ENCODE measurements around the gene SCNN1G.

Gene SCNN1G

DNA sequence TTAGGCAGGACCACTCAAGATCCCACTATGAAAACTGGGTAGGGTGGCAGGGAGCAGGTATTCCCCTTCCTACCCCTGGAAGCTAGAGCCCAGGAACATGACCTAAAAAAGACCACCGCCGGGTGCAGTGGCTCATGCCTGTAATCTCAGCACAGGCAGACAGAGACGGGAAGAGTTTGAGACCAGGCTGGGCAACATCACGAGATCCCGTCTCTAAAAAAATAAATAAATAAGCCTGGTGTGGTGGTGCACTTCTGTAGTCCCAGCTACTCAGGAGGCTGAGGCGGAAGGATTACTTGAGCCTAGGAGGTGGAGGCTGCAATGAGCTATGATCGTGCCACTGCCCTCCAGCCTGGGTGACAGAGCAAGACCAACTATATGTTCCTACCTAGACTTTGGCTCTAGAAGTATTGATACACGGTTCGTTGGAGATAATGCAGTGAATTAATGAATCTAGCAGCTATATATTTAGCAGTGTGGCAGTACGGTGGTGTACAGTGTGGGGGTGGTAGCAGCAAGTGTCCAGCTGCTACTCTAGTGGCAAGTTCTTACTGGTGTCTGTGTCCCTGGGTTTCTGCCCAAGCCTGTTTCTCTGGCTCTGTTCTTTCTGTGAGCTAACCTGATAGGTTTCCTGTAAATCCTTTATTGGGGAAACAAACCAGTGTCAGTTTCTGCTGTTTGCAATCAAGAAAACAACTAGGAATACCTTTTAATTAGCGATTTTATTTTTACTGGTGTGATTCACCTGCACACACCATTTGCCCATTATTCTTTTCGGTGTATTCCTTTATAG is 30.0 kb upstream of the SCNN1G start:
- no peak for DNase-seq

DNA sequence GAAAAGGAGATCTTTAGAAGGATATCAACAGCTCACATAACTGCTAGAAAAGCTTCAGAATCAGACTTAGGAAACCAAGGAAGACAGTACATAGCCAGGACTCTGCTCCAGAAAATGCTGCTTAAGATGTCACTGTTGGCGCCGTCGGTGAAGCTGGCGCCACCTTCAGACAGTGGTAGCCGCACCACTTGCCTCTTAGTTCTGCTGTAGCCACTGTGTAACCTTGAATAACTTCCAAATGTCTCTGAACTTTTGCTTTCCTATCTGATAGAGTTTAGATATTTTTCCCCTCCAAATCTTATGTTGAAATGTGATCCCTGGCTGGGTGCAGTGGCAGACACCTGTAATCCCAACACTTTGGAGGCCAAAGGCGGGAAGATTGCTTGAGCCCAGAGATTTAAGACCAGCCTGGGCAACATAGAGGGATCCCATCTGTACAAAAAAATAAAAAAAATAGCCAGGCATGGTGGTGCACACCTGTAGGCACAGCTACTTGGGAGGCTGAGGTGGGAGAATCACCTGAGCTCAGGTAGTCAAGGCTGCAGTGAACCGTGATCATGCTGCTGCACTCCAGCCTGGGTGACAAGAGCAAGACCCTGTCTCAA is 27.0 kb upstream of the SCNN1G start:
- no peak for DNase-seq

DNA sequence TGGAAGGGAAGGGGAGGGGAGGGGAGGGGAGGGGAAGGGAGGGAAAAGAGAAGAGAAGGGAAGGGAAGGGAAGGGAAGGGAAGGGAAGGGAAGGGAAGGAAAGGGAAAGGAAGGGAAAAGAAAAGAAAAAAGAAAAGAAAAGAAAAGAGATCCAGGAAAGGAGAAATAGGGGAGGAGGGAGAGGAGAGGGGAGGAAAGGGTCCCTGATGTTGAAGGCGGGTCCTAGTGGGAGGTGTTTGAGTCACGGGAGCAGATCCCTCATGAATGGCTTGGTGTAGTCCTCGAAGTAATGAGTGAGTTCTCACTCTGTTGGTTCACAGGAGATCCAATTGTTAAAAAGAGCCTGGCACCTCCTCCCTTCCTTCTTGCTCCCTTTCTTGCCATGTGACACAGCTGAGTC is 26.4 kb upstream of the SCNN1G start:
- DNase-seq: no peak

DNA sequence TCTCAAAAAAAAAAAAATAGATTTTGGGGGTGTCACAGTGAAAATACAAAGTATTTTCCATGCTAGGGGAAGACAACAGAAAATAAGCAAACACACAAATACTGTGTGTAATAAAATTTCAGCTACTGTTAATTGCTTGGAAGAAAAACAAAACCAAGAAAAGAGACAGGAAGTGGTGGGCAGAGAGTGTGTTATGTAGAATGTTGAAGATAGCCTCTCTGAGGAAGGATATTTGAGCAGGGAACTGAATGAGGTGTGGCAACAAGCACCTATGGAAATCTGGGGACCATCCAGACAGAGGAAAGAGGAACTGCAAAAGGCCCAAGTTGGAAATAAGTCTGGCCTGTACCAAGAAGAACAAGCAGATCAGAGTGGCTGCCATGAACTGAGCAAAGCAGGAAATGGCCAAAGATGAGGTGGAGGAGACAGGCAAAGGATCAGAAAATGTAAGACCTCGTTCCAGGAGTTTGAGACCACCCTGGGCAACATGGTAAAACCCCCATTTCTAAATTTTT is 25.5 kb upstream of the SCNN1G start:
- DNase-seq: no peak

DNA sequence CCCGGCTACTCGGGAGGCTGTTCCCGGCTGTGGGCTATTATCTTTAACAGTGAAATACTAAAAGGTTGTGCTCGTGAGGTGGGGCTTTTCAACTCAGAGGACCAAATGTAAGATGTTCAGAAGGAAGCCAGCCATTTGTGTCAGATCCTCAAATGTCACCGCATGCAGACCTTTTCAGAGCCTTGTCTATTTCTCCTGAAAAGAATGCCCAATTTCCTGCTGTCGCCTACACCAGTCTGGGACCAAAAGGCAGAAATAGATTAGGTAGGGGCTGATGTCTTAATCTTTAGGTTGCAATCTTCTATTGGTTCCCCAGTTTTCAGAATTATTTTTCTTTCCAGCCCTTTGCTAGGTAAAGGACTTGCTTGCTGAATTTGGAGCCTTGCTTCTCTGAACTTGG is 24.4 kb upstream of the SCNN1G start:
- no peak for DNase-seq

DNA sequence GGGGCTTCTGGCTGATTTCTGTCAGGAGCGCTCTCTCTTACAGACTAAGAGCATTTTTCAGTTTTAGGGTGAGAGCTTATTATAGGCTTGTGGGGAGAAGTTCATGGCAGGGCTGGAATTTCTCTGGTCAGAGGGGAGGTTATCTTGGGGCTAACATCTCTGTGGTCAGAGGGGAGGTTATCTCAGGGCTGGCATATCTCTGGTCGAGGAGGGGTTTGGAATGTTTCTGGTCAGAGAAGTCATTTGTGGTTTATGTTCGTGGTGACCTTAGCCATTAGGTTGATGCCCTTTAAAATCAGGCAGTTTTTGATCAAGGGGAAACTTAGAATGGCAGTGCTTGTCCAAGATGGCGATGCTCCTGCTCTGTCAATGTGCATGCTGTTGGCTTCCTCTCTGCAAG is 22.5 kb upstream of the SCNN1G start:
- no peak for DNase-seq

DNA sequence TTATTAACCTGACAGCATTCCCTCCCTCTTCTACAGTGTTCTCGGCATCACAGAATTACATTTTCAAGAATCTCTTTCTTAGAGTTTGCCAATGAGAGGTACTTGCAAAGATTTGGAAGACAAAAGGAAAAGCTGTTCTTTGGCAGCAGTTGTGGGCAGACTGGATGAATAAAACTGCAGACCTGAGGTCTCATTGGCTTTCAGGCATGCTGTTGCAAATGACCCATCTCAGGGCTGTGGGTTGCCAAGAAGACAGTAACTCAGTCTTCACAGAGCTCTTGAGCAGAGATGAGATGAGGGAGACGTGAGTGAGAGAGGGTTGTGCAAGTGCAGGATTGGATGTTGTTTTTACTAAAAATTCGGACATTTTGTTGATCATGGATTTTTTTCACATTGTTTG is 22.0 kb upstream of the SCNN1G start:
- DNase-seq: no peak

DNA sequence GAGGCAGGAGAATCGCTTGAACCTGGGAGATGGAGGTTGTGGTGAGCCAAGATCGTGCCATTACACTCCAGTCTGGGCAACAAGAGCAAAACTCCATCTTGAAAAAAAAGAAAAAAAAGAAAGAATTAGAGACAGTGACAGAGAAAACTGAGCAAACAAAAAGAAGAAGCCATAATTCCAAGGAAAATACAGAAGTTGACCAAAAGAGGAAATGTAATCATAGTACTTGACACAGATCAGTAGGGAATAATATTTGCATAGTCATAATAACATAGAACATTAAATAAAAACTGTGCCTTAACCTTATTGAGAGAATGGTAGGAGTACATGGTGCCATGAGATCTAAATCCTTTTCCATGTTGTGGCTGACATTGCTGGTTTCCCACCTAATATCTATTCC is 18.6 kb upstream of the SCNN1G start:
- no peak for DNase-seq

DNA sequence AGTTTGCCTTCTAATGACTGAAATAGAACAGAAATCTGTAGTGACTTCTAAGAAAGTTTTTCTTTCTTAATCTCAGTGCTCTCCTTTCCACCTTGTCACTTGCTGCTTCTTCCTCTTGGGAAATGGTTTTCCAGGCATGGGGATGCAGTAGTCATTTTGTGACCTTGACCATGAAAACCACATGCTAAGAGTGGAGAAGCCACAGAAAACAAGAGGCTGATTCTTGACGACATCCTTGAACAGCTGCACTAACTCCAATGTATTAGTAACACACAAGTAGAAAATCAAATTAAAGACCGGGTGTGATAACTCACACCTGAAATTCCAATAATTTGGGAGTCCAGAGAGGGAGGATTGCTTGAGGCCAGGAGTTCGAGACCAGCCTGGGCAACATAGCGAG is 17.8 kb upstream of the SCNN1G start:
- DNase-seq: no peak

DNA sequence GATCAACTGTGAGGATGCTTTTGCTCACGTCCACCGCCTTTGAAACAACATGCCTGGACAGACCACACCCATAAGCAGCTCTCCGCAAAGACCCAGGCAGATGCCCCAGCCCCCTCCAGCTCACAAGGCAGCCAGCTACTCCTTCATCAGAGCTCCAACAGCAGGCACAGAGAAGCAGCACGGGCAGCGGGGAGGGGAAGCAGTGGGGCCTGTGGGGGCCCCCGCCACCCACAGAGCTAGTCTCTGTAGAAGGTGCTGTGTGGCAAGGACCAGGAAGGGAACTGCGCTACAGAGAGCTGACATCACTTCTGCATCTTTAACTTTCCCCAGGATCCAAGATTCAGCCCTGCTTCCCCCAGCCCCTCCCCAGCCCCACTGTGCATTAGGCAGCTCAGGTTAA is 10.0 kb upstream of the SCNN1G start:
- DNase-seq: no peak

DNA sequence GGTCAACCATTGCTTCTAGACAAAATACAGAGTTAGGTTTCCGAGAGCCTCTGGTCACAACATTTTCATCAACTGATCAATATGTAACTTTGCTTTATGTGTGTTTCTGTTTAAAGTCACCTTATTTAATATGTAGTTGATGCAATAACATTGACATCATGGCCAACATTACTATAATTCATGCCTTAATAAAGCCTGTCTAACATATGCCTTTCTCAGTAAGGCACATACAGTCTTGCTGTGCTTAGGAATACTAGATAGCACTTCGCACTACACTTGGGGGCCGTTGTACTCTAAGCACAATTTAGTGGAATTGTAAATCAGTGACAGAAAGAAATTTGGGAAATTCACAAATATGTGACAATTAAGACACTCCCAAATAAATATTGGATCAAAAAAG is 9.6 kb upstream of the SCNN1G start:
- DNase-seq: no peak

DNA sequence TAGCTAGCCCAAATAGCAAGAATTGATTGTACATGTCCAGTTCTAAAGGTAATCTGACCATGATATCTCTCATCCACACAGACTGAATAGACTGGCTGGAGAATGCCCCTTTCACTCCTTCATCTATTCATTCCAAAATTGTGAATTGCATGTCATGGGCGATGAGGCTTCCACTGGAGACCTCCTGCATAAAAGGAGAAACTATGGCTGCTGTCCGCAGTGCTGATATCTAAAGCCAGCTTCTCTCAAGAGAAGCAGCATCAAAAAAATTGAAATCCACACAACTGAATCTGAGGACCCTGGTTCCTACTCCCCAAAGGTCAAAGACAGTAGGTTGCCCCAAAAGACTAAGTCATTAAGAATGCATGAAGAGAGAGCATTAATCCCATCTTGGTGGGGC is 7.9 kb upstream of the SCNN1G start:
- no peak for DNase-seq

DNA sequence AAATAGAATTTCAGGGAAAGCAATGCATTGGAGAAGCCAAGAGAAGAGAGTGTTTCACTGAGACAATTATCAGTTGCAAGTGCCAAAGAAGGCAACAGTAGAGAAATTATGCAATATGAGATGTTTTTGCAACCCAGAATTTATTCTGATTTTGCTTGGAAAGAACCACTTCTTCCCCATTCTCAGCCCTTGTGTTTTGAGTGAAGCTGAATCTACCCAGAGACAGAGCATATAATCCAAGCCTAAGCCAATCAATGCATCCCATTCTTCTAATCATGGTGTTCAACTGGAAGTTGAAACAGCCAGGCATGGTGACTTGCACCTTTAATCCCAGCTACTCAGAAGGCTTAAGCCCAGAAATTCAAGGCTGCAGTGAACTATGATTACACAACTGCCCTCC is 6.9 kb upstream of the SCNN1G start:
- DNase-seq: no peak

DNA sequence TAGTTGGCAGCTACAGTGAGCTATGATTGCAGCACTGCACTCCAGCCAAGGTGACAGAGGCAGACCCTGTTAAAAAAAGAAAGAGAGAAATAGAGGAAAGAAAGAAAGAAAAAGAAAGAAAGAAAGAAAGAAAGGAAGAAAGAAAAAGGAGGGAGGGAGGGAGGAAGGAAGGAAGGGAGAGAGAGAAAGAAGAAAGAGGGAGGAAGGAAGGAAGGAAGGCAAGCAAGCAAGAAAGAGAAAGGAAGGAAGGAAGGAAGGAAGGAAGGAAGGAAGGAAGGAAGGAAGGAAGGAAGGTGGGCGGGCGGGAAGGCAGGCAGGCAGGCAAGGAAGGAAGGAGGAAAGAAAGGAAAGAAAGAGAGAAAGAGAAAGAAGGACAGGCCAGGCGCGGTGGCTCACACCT is 1.0 kb upstream of the SCNN1G start:
- DNase-seq: no peak

DNA sequence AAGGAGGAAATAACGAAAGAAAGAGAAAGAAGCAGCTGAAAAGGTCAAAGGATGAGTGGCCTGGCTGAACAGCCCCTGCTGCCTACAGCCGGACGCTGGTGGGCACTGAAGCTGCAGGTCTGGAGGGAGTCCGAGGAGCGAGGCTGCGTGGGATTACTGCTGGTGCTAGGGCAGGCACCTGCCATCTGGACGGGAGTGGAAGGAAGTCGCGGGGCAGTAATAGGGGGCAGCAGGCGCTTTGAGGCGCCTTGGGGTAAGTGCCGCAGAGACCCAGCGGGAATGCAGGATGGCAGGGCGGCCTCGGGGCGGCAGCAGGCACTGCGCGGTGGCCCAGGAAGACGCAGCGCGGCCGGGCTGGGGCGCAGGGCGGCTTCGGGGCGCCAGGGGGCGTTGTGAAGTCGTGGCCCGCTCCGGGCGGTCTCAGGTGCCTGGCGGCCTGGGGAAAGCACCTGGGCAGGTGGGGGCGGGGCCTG is 303 bp upstream of the SCNN1G start:
- peak; percentile 34 for DNase-seq

DNA sequence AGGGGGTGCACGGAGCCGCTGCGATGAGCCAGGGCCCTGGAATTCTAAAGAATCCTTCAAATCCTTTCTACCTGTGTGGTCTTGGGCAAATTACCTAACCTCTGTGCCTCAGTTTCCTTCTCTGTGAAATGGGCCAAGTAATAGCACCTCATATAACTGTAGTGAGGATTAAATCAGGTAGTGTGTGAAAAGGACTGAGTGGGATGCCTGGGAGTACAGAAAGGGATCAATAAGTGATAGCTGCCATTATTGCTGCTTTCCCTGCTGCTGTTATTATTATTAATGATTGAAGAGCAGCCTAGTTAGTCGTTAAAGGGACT is 958 bp downstream of the SCNN1G start:
- no peak for DNase-seq

DNA sequence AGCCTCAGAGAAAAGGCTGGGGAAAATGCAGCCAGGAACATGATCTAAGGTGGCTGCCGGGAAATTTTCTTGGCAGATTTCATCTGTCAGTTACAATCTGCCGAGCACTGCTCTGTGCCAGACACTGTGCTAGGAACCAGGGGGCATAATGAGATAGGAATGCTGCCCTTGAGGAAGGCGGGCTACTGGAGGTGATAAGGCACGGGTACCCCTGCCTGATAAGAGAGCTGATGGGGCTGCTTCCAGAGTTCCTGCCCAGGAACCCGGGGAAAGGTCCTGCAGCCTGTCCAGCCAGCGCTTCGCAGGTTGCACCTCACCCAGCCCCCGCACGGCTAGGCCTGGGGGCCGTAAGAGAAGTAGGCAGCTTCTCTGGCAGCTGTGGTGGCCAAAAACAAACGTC is 3.1 kb downstream of the SCNN1G start:
- DNase-seq: no peak

DNA sequence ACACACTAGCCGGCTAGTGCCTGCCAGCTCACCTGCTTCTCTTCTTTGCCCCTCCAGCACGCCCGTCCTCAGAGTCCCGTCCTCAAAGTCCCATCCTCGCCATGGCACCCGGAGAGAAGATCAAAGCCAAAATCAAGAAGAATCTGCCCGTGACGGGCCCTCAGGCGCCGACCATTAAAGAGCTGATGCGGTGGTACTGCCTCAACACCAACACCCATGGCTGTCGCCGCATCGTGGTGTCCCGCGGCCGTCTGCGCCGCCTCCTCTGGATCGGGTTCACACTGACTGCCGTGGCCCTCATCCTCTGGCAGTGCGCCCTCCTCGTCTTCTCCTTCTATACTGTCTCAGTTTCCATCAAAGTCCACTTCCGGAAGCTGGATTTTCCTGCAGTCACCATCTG is 3.6 kb downstream of the SCNN1G start:
- DNase-seq: no peak

DNA sequence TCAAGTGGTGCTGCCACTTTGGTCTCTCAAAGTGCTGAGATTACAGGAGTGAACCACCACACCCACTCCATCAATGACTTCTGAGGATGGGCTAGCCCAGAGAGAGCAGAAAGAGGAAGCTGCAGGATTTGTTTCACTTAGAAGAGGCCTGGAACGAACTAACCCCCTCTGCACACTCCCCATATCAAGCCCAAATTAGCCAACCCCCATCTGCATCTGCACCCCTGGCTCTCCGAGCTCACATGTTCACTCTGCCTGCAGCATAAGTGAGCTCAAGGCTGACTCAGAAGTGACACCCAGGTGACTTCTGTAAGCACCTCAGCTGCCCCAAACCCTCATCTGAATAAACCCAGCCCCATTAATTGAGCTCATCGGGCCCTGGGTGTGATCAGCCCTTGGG is 4.8 kb downstream of the SCNN1G start:
- DNase-seq: no peak

DNA sequence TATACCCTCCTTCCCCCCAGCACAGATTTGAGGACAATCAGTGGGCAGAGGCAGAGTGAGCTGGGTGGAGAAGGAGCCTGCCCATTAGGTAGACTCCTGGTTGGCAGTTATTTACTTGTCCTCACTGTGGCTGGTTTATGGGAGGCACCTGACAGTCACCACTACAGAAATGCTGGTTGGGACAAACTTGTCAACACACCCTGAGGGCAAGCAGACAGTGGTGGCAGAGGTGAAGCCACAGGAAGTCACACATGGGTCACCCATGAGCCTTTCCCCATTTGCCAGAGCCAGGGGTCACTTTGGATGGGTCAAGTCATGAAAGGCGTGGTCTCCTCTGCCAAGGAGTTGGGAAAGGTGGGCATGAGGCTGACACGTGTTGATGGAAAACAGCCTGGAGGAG is 6.4 kb downstream of the SCNN1G start:
- no peak for DNase-seq

DNA sequence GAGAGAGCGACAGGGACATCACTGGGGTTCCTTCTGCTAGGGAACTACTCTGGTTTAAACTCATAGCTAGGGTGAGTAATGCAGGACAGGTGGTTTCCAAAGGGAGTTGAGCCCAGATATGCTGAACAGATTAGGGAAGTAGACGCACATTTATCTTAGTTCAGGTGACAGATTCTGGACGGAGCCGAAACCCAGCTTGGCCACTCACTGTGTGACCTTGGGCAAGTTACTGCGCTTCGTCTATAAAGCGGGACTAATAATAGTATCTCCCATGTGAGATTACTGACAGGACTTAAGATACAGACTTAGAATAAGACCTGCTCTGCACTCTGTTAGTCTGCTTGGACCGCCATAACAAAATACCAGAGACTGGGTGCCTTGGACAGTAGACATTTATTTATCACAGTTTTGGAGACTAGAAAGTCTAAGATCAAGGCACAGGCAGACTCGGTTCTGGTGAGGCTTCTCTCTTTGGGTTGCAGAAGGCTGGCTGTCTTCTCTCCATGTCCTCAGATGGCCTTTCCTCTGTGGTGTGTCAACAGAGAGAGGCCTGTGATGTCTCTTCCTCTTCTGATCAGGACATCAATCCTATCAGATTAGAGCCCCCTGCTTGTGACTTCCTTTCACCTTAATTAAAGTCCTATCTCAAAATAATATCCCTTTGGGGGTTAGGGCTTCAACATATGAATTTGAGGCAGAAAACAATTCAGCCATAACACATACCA is 12.1 kb downstream of the SCNN1G start:
- no peak for DNase-seq

DNA sequence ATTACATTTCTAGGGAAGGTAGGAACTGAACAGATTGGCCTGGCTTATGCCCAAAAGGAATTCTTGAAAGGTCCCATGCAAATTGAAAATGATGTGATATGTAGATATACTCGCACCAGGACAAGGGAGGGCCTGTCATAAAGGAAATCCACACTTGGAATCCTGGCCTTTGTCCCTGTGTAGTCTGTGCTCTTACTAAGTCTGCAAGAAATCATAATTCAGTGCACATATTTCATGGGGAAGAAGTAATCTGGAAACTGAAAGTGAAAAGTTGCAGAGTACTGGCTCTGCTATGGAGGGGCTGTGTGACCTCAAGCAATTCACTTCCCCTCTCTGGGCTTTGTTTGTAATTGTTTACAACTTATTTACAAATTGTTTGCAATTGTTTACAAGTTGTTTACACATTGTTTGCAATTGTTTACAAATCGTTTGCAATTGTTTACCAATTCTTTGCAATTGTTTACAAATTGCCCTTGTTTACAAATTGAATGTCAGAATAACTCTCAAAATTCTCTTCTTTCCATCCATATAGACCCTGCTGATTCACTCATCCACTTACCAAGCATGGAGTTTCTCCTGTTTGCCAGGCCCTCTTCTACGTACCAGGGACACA is 12.9 kb downstream of the SCNN1G start:
- no peak for DNase-seq

DNA sequence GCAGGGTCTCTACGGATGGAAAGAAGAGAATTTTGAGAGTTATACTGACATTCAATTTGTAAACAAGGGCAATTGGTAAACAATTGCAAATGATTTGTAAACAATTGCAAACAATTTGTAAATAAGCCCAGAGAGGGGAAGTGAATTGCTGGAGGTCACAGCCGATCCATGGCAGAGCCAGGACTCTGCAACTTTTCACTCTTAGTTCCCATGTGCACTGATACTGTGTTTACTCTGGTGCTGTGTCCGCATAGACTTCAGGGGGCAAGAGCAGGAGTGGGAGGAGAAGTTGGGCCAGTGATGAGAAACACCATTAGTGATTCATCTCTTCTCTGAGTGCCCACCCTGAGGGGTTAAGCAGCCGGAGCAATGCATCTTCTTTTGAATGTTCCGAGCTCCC is 14.0 kb downstream of the SCNN1G start:
- no peak for DNase-seq

DNA sequence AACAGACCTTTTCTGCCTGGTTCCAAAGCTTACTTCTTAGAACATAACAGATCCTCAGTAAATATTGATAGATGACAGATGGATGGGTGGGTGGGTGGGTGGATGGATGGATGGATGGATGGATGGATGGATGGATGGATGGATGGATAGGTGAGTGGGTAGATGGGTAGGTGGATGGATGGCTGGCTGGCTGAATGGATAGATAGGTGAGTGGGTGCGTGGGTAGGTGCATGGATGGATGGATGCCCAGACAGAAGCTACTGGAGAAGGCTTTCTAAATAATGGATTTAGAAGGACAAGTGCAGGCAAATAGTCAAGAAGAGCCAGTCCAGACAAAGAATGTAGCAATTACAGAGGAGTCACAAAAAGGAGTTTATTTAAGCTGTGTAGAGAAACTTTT is 19.6 kb downstream of the SCNN1G start:
- no peak for DNase-seq
